H9 (cell line): ENCODE data around the gene NKD1. TPM values are rescaled to one million over a fixed set of nuclear protein-coding genes. Genes with fewer than 3 reads are reported as not detected.

ENCODE experiments used
- DNase-seq: peaks from one replicate; pipeline ENCODE4 v3.0.0-alpha.2; 2017
- H2AFZ ChIP-seq: one replicate; pipeline ENCODE4 v1.6.1; 2013; ENCODE audit warnings: mild to moderate bottlenecking, low read length, control low read depth, moderate library complexity
- H2AK5ac ChIP-seq: 2 replicates; pipeline ENCODE4 v1.6.1; 2013; ENCODE audit warnings: low read length, control low read depth, mixed read lengths; ENCODE audit not compliant: insufficient read length
- H2BK120ac ChIP-seq: one replicate; pipeline ENCODE4 v1.6.1; 2013; ENCODE audit warnings: low read depth, mild to moderate bottlenecking, low read length, control low read depth, inconsistent platforms; ENCODE audit not compliant: poor library complexity, severe bottlenecking
- H2BK12ac ChIP-seq: 2 replicates; pipeline ENCODE4 v1.6.1; 2013; ENCODE audit warnings: low read length, control low read depth, mixed read lengths, low read depth; ENCODE audit not compliant: insufficient read length
- H2BK15ac ChIP-seq: 2 replicates; pipeline ENCODE4 v1.6.1; 2013; ENCODE audit warnings: low read depth, low read length, control low read depth
- H2BK20ac ChIP-seq: one replicate; pipeline ENCODE4 v1.6.1; 2013; ENCODE audit warnings: low read depth, mild to moderate bottlenecking, low read length, control low read depth, inconsistent platforms; ENCODE audit not compliant: poor library complexity, severe bottlenecking
- H2BK5ac ChIP-seq: 2 replicates; pipeline ENCODE4 v1.6.1; 2013; ENCODE audit warnings: low read length, control low read depth, mixed read lengths; ENCODE audit not compliant: insufficient read length
- H3K14ac ChIP-seq: 2 replicates; pipeline ENCODE4 v1.6.1; 2013; ENCODE audit warnings: low read length, control low read depth; ENCODE audit not compliant: insufficient read depth
- H3K18ac ChIP-seq: 2 replicates; pipeline ENCODE4 v1.6.1; 2013; ENCODE audit warnings: low read depth, mild to moderate bottlenecking, mixed read lengths, low read length, control low read depth; ENCODE audit not compliant: insufficient read length
- H3K23ac ChIP-seq: 2 replicates; pipeline ENCODE4 v1.6.1; 2013; ENCODE audit warnings: low read length, control low read depth, mixed read lengths, low read depth; ENCODE audit not compliant: insufficient read length
- H3K23me2 ChIP-seq: 2 replicates; pipeline ENCODE4 v1.6.1; 2013; ENCODE audit warnings: low read depth, mild to moderate bottlenecking, mixed read lengths, low read length, control low read depth; ENCODE audit not compliant: insufficient read length, poor library complexity, severe bottlenecking
- H3K27ac ChIP-seq: 2 replicates; pipeline ENCODE4 v1.5.1; 2013; ENCODE audit warnings: low read length, control low read depth, mixed read lengths, low read depth; ENCODE audit not compliant: insufficient read length
- H3K27me3 ChIP-seq: 2 replicates; pipeline ENCODE4 v1.6.1; 2013; ENCODE audit warnings: low read length, control low read depth, inconsistent platforms; ENCODE audit not compliant: insufficient read depth
- H3K4ac ChIP-seq: 2 replicates; pipeline ENCODE4 v1.6.1; 2013; ENCODE audit warnings: low read depth, mild to moderate bottlenecking, control low read depth, inconsistent platforms, low read length, moderate library complexity
- H3K4me1 ChIP-seq: 2 replicates; pipeline ENCODE4 v1.6.1; 2013; ENCODE audit warnings: low read length, control low read depth, inconsistent platforms; ENCODE audit not compliant: insufficient read depth
- H3K4me2 ChIP-seq: 2 replicates; pipeline ENCODE4 v1.6.1; 2013; ENCODE audit warnings: low read length, control low read depth, mixed read lengths; ENCODE audit not compliant: insufficient read length, insufficient read depth
- H3K56ac ChIP-seq: 2 replicates; pipeline ENCODE4 v1.6.1; 2013; ENCODE audit warnings: low read depth, mild to moderate bottlenecking, mixed read lengths, low read length, control low read depth; ENCODE audit not compliant: insufficient read length
- H3K79me1 ChIP-seq: 2 replicates; pipeline ENCODE4 v1.6.1; 2013; ENCODE audit warnings: low read depth, mild to moderate bottlenecking, moderate library complexity, low read length, control low read depth, inconsistent platforms; ENCODE audit not compliant: insufficient read depth, poor library complexity, severe bottlenecking
- H3K79me2 ChIP-seq: 2 replicates; pipeline ENCODE4 v1.6.1; 2013; ENCODE audit warnings: low read length, control low read depth, inconsistent platforms; ENCODE audit not compliant: insufficient read depth
- H3K9ac ChIP-seq: 2 replicates; pipeline ENCODE4 v1.6.1; 2013; ENCODE audit warnings: low read length, control low read depth, mixed read lengths; ENCODE audit not compliant: insufficient read length; ENCODE audit errors: extremely low read depth
- H3K9me3 ChIP-seq: one replicate; pipeline ENCODE4 v1.6.1; 2013; ENCODE audit warnings: low read depth, low read length, inconsistent platforms; ENCODE audit not compliant: control insufficient read depth
- H3T11ph ChIP-seq: one replicate; pipeline ENCODE4 v1.6.1; 2013; ENCODE audit warnings: mild to moderate bottlenecking, low read length, control low read depth, inconsistent platforms
- H4K20me1 ChIP-seq: one replicate; pipeline ENCODE4 v1.6.1; 2013; ENCODE audit not compliant: control insufficient read depth, insufficient read length, insufficient read depth
- H4K5ac ChIP-seq: 2 replicates; pipeline ENCODE4 v1.6.1; 2013; ENCODE audit warnings: low read depth, mild to moderate bottlenecking, mixed read lengths, low read length, control low read depth; ENCODE audit not compliant: insufficient read length
- H4K8ac ChIP-seq: replicated peaks from 2 replicates; pipeline ENCODE4 v1.6.1; 2013; ENCODE audit warnings: low read length, control low read depth, mixed read lengths, low read depth; ENCODE audit not compliant: insufficient read length
- H4K91ac ChIP-seq: 2 replicates; pipeline ENCODE4 v1.6.1; 2013; ENCODE audit warnings: low read depth, mild to moderate bottlenecking, moderate library complexity, mixed read lengths, low read length, control low read depth; ENCODE audit not compliant: insufficient read length
- H3K27ac Mint-ChIP-seq, 3 experiments: 2 replicates in 2 of 3; 3 replicates in 1 of 3; pipeline ENCODE4 v1.8.0; 2020 to 2021; ENCODE audit warnings: mixed read lengths in 3 of 3, mild to moderate bottlenecking in 1 of 3, moderate library complexity in 1 of 3
- H3K27me3 Mint-ChIP-seq: 2 replicates; pipeline ENCODE4 v1.8.0; 2021; ENCODE audit warnings: low read depth, mild to moderate bottlenecking, moderate library complexity, mixed read lengths
- H3K36me3 Mint-ChIP-seq, 3 experiments: 2 replicates in 2 of 3; 3 replicates in 1 of 3; pipeline ENCODE4 v1.8.0; 2020 to 2021; ENCODE audit warnings: low read depth in 3 of 3, mixed read lengths in 3 of 3; ENCODE audit not compliant: insufficient read depth in 1 of 3
- H3K4me1 Mint-ChIP-seq, 2 experiments: 2 replicates each; pipeline ENCODE4 v1.8.0; 2020; ENCODE audit warnings: mixed read lengths in 2 of 2
- H3K4me3 Mint-ChIP-seq, 2 experiments: 2 replicates in 1 of 2; 3 replicates in 1 of 2; pipeline ENCODE4 v1.8.0; 2020 to 2021; ENCODE audit warnings: mild to moderate bottlenecking in 2 of 2, mixed read lengths in 2 of 2, moderate library complexity in 1 of 2
- H3K9me3 Mint-ChIP-seq, 2 experiments: 2 replicates in 1 of 2; 3 replicates in 1 of 2; pipeline ENCODE4 v1.8.0; 2020; ENCODE audit warnings: mild to moderate bottlenecking in 2 of 2, mixed read lengths in 2 of 2, moderate library complexity in 1 of 2
- WGBS: extraction: QIAGEN DNeasy Blood & Tissue Kit; methylation state at CpG from one replicate; pipeline ENCODE4 v1.1.7; 2013; ENCODE audit warnings: missing lambda C conversion rate, low lambda C conversion rate, mixed read lengths; ENCODE audit not compliant: insufficient read length; ENCODE audit errors: extremely low coverage; 5-methylcytosine and 5-hydroxymethylcytosine counted together
- total RNA-seq: library from RNA; stranded (reverse); gene quantifications from 2 replicates; pipeline ENCODE4 v1.2.1, GENCODE V29; 2021
- TF ChIP-seq, protein P1 (sequence below): fragments of 200-600 bp; sonication (generic); conservative IDR thresholded peaks from 3 replicates; pipeline ENCODE4 v1.8.0; 2021; ENCODE audit warnings: antibody characterized with exemption, mild to moderate bottlenecking

Gene NKD1
- total RNA-seq, 1 experiment from 2014 or later = 1.9 TPM

DNA sequence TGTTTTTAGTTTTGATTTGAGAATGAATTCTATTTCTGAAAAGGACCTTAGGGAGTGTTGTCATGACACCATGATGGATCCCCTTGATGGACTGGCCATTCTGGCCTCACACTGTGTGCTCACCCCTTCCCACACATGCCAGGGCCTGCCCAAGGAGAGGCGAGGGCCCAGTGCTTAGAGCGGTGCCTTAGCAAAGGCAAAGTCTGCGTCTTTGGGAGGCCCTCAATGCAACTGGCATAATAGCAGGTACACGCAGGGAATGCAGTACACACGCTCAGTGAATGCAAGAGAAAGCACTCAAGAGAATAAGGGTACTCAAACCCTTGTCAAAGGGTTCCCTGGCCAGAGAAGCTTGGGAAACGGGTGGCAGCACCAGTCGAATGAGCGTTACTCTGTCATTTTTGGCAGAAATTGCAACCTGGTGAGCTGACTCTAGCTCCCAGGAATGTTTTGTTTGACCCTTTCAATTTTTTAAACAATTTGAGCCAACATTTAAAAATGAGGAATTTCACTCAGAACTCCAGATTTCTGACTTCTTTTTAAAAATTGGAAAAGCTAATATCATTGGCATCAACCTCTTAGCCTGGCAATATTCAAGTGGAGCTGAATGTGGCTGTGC is 32.1 kb downstream of the NKD1 start:
- Histone ChIP-seq H3K18ac (no peak overlapping the region), H2AFZ (no peak overlapping the region), H3K27ac (no peak overlapping the region), H3T11ph (no peak overlapping the region), H3K27me3 (no peaks in the 10 kb centered on the region), H2BK120ac (no peak overlapping the region), H2BK15ac (no peak overlapping the region), H2AK5ac (no peak overlapping the region), H2BK20ac (no peak overlapping the region), H3K9me3 (no peaks in the 10 kb centered on the region), H4K20me1 (no peaks in the 10 kb centered on the region), H3K56ac (no peak overlapping the region), H4K5ac (no peak overlapping the region), H3K4me1 (no peaks in the 10 kb centered on the region), H3K4ac (no peak overlapping the region), H3K23me2 (no peaks in the 10 kb centered on the region), H3K14ac (no peak overlapping the region), H3K9ac (no peak overlapping the region), H3K79me1 (no peaks in the 10 kb centered on the region), H3K23ac (no peak overlapping the region), H4K91ac (no peak overlapping the region), H2BK12ac (no peak overlapping the region), H4K8ac (no peak overlapping the region), H2BK5ac (no peak overlapping the region), H3K4me2 (no peak overlapping the region), H3K79me2 (no peaks in the 10 kb centered on the region)
- no peaks in the 10 kb centered on the region for H3K36me3 Mint-ChIP-seq
- no CpG with 5 or more reads among the region's 8 CpGs for WGBS
- DNase-seq = no peak
- no peaks in the 10 kb centered on the region; the same call in none of the 2 replicates for H3K27me3 Mint-ChIP-seq
- TF ChIP-seq, protein P1, sequence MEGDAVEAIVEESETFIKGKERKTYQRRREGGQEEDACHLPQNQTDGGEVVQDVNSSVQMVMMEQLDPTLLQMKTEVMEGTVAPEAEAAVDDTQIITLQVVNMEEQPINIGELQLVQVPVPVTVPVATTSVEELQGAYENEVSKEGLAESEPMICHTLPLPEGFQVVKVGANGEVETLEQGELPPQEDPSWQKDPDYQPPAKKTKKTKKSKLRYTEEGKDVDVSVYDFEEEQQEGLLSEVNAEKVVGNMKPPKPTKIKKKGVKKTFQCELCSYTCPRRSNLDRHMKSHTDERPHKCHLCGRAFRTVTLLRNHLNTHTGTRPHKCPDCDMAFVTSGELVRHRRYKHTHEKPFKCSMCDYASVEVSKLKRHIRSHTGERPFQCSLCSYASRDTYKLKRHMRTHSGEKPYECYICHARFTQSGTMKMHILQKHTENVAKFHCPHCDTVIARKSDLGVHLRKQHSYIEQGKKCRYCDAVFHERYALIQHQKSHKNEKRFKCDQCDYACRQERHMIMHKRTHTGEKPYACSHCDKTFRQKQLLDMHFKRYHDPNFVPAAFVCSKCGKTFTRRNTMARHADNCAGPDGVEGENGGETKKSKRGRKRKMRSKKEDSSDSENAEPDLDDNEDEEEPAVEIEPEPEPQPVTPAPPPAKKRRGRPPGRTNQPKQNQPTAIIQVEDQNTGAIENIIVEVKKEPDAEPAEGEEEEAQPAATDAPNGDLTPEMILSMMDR = no peak
- no peaks in the 10 kb centered on the region for H3K9me3 Mint-ChIP-seq
- no peak overlapping the region for H3K4me3 Mint-ChIP-seq
- peaks cover 11 to 19% of the 10 kb centered on the region in 2 experiments for H3K4me1 Mint-ChIP-seq
- no peak overlapping the region for H3K27ac Mint-ChIP-seq
